HFFc6 (cell line): ENCODE data around the gene ACVRL1. TPM values are rescaled to one million over a fixed set of nuclear protein-coding genes. Genes with fewer than 3 reads are reported as not detected.

Experiments used
- DNase-seq: peaks from one replicate; pipeline ENCODE4 v3.0.0-alpha.2; 2018
- H3K27ac Mint-ChIP-seq: 2 replicates; pipeline ENCODE4 v1.8.0; 2020; ENCODE audit warnings: mild to moderate bottlenecking, mixed read lengths
- H3K27me3 Mint-ChIP-seq: 2 replicates; pipeline ENCODE4 v1.8.0; 2021; ENCODE audit warnings: mild to moderate bottlenecking, moderate library complexity, mixed read lengths; ENCODE audit not compliant: insufficient read depth
- H3K36me3 Mint-ChIP-seq: 2 replicates; pipeline ENCODE4 v1.8.0; 2021; ENCODE audit warnings: low read depth, mixed read lengths
- H3K4me1 Mint-ChIP-seq: 2 replicates; pipeline ENCODE4 v1.8.0; 2020; ENCODE audit warnings: low read depth, mixed read lengths
- H3K4me3 Mint-ChIP-seq: 2 replicates; pipeline ENCODE4 v1.8.0; 2020; ENCODE audit warnings: mild to moderate bottlenecking, moderate library complexity, mixed read lengths
- H3K9me3 Mint-ChIP-seq: 2 replicates; pipeline ENCODE4 v1.8.0; 2020; ENCODE audit warnings: mild to moderate bottlenecking, mixed read lengths
- total RNA-seq, 6 experiments: library from RNA; stranded (reverse); fragmentation: NEBNext Ultra II Directional; extraction: Animal tissue kit (Norgen Biotek cat#: 25700); gene quantifications; 2 replicates in 1 of 6; 3 replicates in 5 of 6; pipeline ENCODE4 v1.2.3, GENCODE V29; 2021
- TF ChIP-seq, protein P1 (sequence below): fragments of 200-600 bp; sonication (generic); IDR thresholded peaks from 2 replicates; pipeline ENCODE4 v1.5.0; 2021; ENCODE audit warnings: antibody characterized with exemption, mild to moderate bottlenecking

ACVRL1 gene
- total RNA-seq, 6 experiments from 2014 or later, result 5.4 to 13.5 (median 10.0) TPM

DNA sequence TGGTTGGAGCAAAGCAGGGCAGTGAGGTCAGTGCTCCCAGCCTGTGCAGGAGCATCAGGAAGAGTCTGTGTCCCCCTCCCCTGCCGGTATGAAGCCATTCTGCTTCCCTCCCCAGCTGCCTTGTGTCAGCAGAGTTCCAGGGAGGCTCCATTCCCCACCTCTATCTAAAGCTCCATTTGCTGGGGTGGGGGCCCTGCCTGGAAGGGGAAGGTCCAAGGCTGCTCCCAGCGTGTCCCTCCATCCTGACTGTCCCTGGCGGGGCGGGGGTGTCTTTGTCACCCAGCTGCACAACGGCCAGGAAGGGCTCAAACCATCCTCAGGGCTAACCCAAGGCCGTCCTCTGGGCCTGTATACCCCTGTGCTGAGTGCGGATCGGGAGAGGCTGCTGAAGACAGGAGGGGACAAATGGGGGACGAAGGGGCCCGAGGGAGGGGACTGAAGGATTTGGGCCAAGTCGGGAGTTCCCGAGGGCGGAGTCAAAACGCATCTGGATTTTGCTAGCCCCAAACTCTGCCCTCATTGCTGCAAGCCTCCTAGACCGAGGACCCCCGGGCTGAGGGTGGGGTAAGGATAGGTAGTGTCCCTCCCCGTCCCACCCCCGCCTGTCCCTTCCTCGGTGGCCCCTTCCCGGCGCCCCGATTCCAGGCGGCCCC, 748 bp upstream of the ACVRL1 start:
- H3K27me3 Mint-ChIP-seq, result peaks cover 4% of the 10 kb centered on the region; the same call in 1 of the 2 replicates
- DNase-seq, result no peak
- TF ChIP-seq, protein P1, sequence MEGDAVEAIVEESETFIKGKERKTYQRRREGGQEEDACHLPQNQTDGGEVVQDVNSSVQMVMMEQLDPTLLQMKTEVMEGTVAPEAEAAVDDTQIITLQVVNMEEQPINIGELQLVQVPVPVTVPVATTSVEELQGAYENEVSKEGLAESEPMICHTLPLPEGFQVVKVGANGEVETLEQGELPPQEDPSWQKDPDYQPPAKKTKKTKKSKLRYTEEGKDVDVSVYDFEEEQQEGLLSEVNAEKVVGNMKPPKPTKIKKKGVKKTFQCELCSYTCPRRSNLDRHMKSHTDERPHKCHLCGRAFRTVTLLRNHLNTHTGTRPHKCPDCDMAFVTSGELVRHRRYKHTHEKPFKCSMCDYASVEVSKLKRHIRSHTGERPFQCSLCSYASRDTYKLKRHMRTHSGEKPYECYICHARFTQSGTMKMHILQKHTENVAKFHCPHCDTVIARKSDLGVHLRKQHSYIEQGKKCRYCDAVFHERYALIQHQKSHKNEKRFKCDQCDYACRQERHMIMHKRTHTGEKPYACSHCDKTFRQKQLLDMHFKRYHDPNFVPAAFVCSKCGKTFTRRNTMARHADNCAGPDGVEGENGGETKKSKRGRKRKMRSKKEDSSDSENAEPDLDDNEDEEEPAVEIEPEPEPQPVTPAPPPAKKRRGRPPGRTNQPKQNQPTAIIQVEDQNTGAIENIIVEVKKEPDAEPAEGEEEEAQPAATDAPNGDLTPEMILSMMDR, result no peak
- H3K9me3 Mint-ChIP-seq, result no peaks in the 10 kb centered on the region
- H3K4me1 Mint-ChIP-seq, result peaks cover 59% of the 10 kb centered on the region
- H3K36me3 Mint-ChIP-seq, result no peaks in the 10 kb centered on the region
- peak overlapping the region; percentile 29; the same call in 1 of the 2 replicates for H3K4me3 Mint-ChIP-seq
- H3K27ac Mint-ChIP-seq, result peak overlapping the region; percentile 90

DNA sequence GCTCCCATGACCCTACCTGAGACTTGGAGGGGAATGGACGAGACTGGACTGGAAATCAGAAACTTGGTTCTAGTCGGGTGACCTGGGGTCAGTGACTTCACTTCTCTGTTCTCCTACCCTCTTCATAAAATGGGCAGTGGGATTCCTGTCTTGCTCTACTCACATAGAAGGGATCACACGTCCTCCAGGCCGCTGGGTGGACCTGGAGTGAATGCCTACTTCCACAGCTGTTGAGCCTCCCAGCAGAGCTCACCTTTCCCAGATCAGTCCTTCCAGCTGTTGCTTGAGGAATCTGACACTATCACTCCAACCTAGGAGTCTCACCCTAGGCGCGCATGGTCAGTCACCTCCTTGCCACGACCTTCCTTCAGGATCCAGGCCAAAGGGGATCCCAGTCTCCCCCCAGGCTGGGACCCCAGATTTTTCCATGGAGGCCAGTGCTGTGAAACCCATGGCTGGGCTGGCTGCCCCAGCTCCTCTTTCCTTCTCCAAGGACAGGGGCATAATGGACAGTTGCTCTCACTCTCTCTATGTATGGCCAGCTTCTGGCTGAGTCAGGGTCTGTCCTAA, 637 bp downstream of the ACVRL1 start:
- Mint-ChIP-seq H3K4me3 (peak overlapping the region; percentile 71), H3K4me1 (peaks cover 63% of the 10 kb centered on the region), H3K27me3 (peaks cover 4% of the 10 kb centered on the region; the same call in 1 of the 2 replicates), H3K9me3 (no peaks in the 10 kb centered on the region), H3K27ac (peak overlapping the region; percentile 73), H3K36me3 (no peaks in the 10 kb centered on the region)
- TF ChIP-seq, protein P1, result no peak
- no peak for DNase-seq

DNA sequence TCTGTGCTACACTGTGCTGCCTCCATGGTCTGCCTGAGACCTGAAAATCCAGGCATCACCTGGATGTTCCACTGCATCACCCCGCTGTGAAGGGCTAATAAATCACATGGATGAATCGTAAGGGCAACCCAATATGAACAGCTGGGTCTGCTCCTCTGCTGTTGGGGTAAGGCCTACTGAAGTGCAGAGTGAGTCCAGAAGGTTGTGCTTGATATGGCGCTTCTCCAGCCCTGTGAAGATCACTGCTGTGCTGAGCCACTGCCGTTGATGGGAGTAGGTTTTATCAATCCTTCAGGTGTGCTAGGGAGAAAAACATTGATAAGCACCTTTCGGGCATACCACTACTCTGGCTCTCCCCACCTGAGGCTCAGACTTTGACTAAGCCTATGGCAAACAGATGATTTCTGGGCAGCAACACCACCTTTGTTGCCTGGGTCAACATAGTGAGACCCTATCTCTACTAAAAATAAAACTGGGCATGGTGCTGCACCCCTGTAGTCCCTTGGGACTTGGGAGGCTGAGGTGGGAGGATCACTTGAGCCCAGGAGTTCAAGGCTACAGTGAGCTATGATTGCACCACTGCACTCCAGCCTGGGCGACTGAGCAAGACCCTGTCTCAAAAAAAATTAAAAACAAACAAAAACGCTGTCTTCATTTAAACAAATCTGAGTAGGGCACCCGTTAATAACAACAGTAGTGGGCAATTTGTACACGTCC, 1.7 kb downstream of the ACVRL1 start:
- no peak overlapping the region for H3K4me3 Mint-ChIP-seq
- TF ChIP-seq, protein P1, result no peak
- H3K9me3 Mint-ChIP-seq, result no peaks in the 10 kb centered on the region
- H3K4me1 Mint-ChIP-seq, result peaks cover 59% of the 10 kb centered on the region
- no peak overlapping the region for H3K27ac Mint-ChIP-seq
- no peak for DNase-seq
- H3K36me3 Mint-ChIP-seq, result no peaks in the 10 kb centered on the region
- peaks cover 4% of the 10 kb centered on the region; the same call in 1 of the 2 replicates for H3K27me3 Mint-ChIP-seq

DNA sequence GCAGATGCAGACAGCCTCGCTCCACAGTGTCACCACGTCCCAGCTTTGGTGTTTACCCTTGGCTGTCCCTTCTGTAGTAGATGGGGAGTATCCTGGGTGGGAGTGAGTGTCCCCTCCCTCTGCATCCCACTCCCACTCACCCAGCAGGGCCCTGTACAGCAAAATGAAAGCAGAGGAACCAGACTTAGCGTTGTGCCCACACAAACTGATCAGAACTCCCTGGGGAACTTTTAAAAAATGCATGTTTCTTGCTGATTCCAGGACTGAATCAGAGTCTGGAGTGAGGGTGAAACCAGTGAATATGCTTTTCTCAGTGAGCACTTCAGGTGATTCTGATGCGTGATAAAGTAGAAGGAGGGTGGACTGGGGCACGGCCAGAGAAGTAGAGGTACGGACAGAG, 2.9 kb downstream of the ACVRL1 start:
- no peaks in the 10 kb centered on the region for H3K9me3 Mint-ChIP-seq
- peaks cover 4% of the 10 kb centered on the region; the same call in 1 of the 2 replicates for H3K27me3 Mint-ChIP-seq
- H3K27ac Mint-ChIP-seq, result no peak overlapping the region
- H3K4me1 Mint-ChIP-seq, result peaks cover 52% of the 10 kb centered on the region
- TF ChIP-seq, protein P1, result no peak
- H3K36me3 Mint-ChIP-seq, result no peaks in the 10 kb centered on the region
- H3K4me3 Mint-ChIP-seq, result peak overlapping the region; percentile 52; the same call in 1 of the 2 replicates
- no peak for DNase-seq

DNA sequence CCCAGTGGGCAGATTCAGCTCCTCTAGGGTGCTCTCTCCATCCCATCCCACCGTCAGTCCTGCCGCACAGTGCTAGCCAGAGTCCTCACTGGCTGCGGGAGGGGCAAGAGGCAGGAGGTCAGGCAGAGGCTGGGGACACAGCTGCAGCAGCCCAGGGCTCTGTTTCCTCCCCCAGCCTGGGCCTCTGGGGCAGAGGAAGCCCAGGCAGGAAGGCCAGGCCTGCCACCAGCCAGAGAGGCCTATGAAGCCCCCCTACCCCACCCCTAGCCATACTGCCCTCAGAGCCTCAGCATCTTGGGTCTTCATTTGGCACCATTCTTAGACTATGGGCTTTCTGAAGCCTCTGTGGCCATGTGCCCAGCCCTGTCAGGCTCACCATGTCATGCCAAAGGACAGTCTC, 3.4 kb downstream of the ACVRL1 start:
- H3K4me3 Mint-ChIP-seq, result no peak overlapping the region
- TF ChIP-seq, protein P1, result no peak
- DNase-seq, result no peak
- peaks cover 4% of the 10 kb centered on the region; the same call in 1 of the 2 replicates for H3K27me3 Mint-ChIP-seq
- peaks cover 46% of the 10 kb centered on the region for H3K4me1 Mint-ChIP-seq
- no peaks in the 10 kb centered on the region for H3K36me3 Mint-ChIP-seq
- H3K27ac Mint-ChIP-seq, result no peak overlapping the region
- H3K9me3 Mint-ChIP-seq, result no peaks in the 10 kb centered on the region
